IMR-90 (cell line): ENCODE measurements around the gene MSI2. TPM values are rescaled to one million over a fixed set of nuclear protein-coding genes. Genes with fewer than 3 reads are reported as not detected.

Experiments
- ATAC-seq: fragments of 200-7000 bp; cut with Tn5 transposase; 2 replicates; pipeline ENCODE4 v1.9.1; 2020; ENCODE audit warnings: low read depth, mild to moderate bottlenecking, moderate library complexity
- BruUV-seq: library from RNA; stranded (reverse); fragments of 400-500 nt; replicated peaks from 2 replicates; lab custom pipeline; 2021; lab: Mats Ljungman, UMichigan
- CTCF ChIA-PET: fragments of 300-600 bp; formaldehyde crosslinking; extraction: SDS; loops from one replicate; lab custom pipeline; 2021; ENCODE audit warnings: antibody characterized with exemption; lab: Yijun Ruan, JAX
- POLR2A ChIA-PET: fragments of 300-600 bp; sonication (Branson Sonifier 250); formaldehyde crosslinking; loops from one replicate; lab custom pipeline; 2022; ENCODE audit warnings: antibody characterized with exemption; ENCODE audit not compliant: unreplicated experiment; lab: Charles Lee
- DNase-seq: peaks from one replicate; pipeline ENCODE4 v3.0.0; 2013
- H2AFZ ChIP-seq: replicated peaks from 2 replicates; pipeline ENCODE3; 2013; ENCODE audit warnings: low read length, mild to moderate bottlenecking; ENCODE audit not compliant: poor library complexity
- H2AK5ac ChIP-seq: 2 replicates; pipeline ENCODE4 v1.6.1; 2013; ENCODE audit warnings: low read depth, low read length, inconsistent platforms
- H2AK9ac ChIP-seq: replicated peaks from 2 replicates; pipeline ENCODE3; 2013; ENCODE audit warnings: mild to moderate bottlenecking, low read depth, low read length, moderate library complexity; ENCODE audit not compliant: poor library complexity
- H2BK120ac ChIP-seq: 2 replicates; pipeline ENCODE4 v1.6.1; 2013; ENCODE audit warnings: low read depth, low read length, inconsistent platforms
- H2BK15ac ChIP-seq: 3 replicates; pipeline ENCODE4 v1.6.1; 2013; ENCODE audit warnings: low read depth, low read length, inconsistent platforms
- H2BK20ac ChIP-seq: 2 replicates; pipeline ENCODE4 v1.6.1; 2013; ENCODE audit warnings: low read depth, mild to moderate bottlenecking, inconsistent platforms, low read length, moderate library complexity
- H2BK5ac ChIP-seq: 2 replicates; pipeline ENCODE4 v1.6.1; 2013; ENCODE audit warnings: mild to moderate bottlenecking, low read depth, low read length, inconsistent platforms; ENCODE audit not compliant: poor library complexity, severe bottlenecking
- H3K14ac ChIP-seq: replicated peaks from 2 replicates; pipeline ENCODE4 v1.6.1; 2013; ENCODE audit warnings: low read depth, low read length, inconsistent platforms
- H3K18ac ChIP-seq: 2 replicates; pipeline ENCODE4 v1.6.1; 2013; ENCODE audit warnings: low read depth, low read length, control low read depth
- H3K23ac ChIP-seq: 2 replicates; pipeline ENCODE4 v1.6.1; 2013; ENCODE audit warnings: low read depth, low read length, inconsistent platforms
- H3K27ac ChIP-seq: 2 replicates; pipeline ENCODE4 v1.5.1; 2013; ENCODE audit warnings: mild to moderate bottlenecking, control low read depth, low read length; ENCODE audit not compliant: insufficient read depth
- H3K27me3 ChIP-seq: 2 replicates; pipeline ENCODE4 v1.6.1; 2013; ENCODE audit warnings: low read length; ENCODE audit not compliant: control insufficient read depth, insufficient read depth
- H3K36me3 ChIP-seq: 2 replicates; pipeline ENCODE4 v1.6.1; 2013; ENCODE audit warnings: low read length, mixed read lengths; ENCODE audit not compliant: control insufficient read depth, insufficient read depth
- H3K4ac ChIP-seq: 2 replicates; pipeline ENCODE4 v1.6.1; 2013; ENCODE audit warnings: low read depth, low read length, inconsistent platforms
- H3K4me1 ChIP-seq: 2 replicates; pipeline ENCODE4 v1.6.1; 2013; ENCODE audit warnings: low read length, mixed read lengths; ENCODE audit not compliant: control insufficient read depth, insufficient read depth
- H3K4me2 ChIP-seq: 2 replicates; pipeline ENCODE4 v1.6.1; 2013; ENCODE audit warnings: low read depth, mild to moderate bottlenecking, control low read depth, low read length, moderate library complexity
- H3K4me3 ChIP-seq: 2 replicates; pipeline ENCODE4 v1.5.1; 2013; ENCODE audit warnings: low read depth, mild to moderate bottlenecking, control low read depth, low read length, moderate library complexity; ENCODE audit not compliant: insufficient read depth
- H3K56ac ChIP-seq: 2 replicates; pipeline ENCODE4 v1.6.1; 2013; ENCODE audit warnings: low read length, inconsistent platforms; ENCODE audit not compliant: insufficient read depth; ENCODE audit errors: extremely low read depth
- H3K79me1 ChIP-seq, 2 experiments: 2 replicates each; pipeline ENCODE4 v1.6.1; 2013; ENCODE audit warnings: low read length in 2 of 2, inconsistent platforms in 1 of 2, low read depth in 1 of 2
- H3K9ac ChIP-seq: 2 replicates; pipeline ENCODE4 v1.6.1; 2013; ENCODE audit warnings: low read depth, low read length, control low read depth
- H3K9me1 ChIP-seq: 2 replicates; pipeline ENCODE4 v1.6.1; 2013; ENCODE audit warnings: low read length, inconsistent platforms; ENCODE audit not compliant: insufficient read depth
- H3K9me3 ChIP-seq: 2 replicates; pipeline ENCODE4 v1.6.1; 2013; ENCODE audit warnings: low read length; ENCODE audit not compliant: control insufficient read depth, insufficient read depth
- H4K20me1 ChIP-seq: 2 replicates; pipeline ENCODE4 v1.6.1; 2013; ENCODE audit warnings: low read length, inconsistent platforms; ENCODE audit not compliant: insufficient read depth
- H4K5ac ChIP-seq: 2 replicates; pipeline ENCODE4 v1.6.1; 2013; ENCODE audit warnings: mild to moderate bottlenecking, low read depth, low read length, control low read depth
- H4K8ac ChIP-seq, 2 experiments: 2 replicates each; pipeline ENCODE4 v1.6.1; 2013; ENCODE audit warnings: low read depth in 2 of 2, low read length in 2 of 2, control low read depth in 1 of 2, inconsistent platforms in 1 of 2
- H4K91ac ChIP-seq: 2 replicates; pipeline ENCODE4 v1.6.1; 2013; ENCODE audit warnings: low read depth, low read length, inconsistent platforms; ENCODE audit not compliant: insufficient read depth
- CHD1 ChIP-seq: IDR thresholded peaks from 2 replicates; pipeline ENCODE4 v1.6.1; 2012; ENCODE audit warnings: low read depth, low read length, improper control_type of control experiment
- CTCF ChIP-seq: conservative IDR thresholded peaks from 2 replicates; pipeline ENCODE4 v1.5.1; 2012; ENCODE audit warnings: mild to moderate bottlenecking, low read depth, low read length, improper control_type of control experiment
- ELK1 ChIP-seq: fragments of 150-350 bp; IDR thresholded peaks from 2 replicates; pipeline ENCODE4 v1.6.1; 2016; ENCODE audit warnings: low read depth, mild to moderate bottlenecking, low read length, moderate library complexity, borderline replicate concordance
- MAFK ChIP-seq: IDR thresholded peaks from 2 replicates; pipeline ENCODE4 v1.6.1; 2012; ENCODE audit warnings: low read depth, low read length, improper control_type of control experiment
- MXI1 ChIP-seq: IDR thresholded peaks from 2 replicates; pipeline ENCODE4 v1.6.1; 2012; ENCODE audit warnings: low read depth, mild to moderate bottlenecking, low read length, moderate library complexity, borderline replicate concordance
- WGBS, 2 experiments: methylation state at CpG; one replicate each; pipeline versions ENCODE4 v1.1.5 to v1.1.7; 2013; ENCODE audit warnings: missing lambda C conversion rate in 2 of 2; ENCODE audit not compliant: insufficient read length in 1 of 2; ENCODE audit errors: extremely low coverage in 2 of 2; 5-methylcytosine and 5-hydroxymethylcytosine counted together
- dilution Hi-C: fragments of 300-500 bp; cut with HindIII; formaldehyde crosslinking; loops from one replicate; pipeline ENCODE4 v1.14.3; 2018; ENCODE audit warnings: low sequenced_read_pairs; ENCODE audit not compliant: unreplicated experiment
- in situ Hi-C: fragments of 300-500 bp; cut with MboI; formaldehyde crosslinking; loops from 3 replicates; pipeline ENCODE4 v1.14.3; 2019; ENCODE audit warnings: low sequenced_read_pairs, inconsistent platforms, mixed read lengths
- intact Hi-C: fragments of 100-400 bp; cut with micrococcal nuclease; formaldehyde crosslinking; loops from 2 replicates; pipeline ENCODE4 v1.10.0; 2022
- polyA plus RNA-seq, 3 experiments: library from polyadenylated mRNA; depleted of rRNA; stranded (reverse); fragments of >200 nt; gene quantifications; 2 replicates each; pipeline ENCODE4 v1.2.3, GENCODE V29; 2012; ENCODE audit warnings: low replicate concordance in 1 of 3
- total RNA-seq: library from RNA; depleted of rRNA; stranded (reverse); fragments of >200 nt; gene quantifications from 2 replicates; pipeline ENCODE4 v1.2.3, GENCODE V29; 2012
- TF ChIP-seq, protein P1 (sequence below): fragments of 150-350 bp; IDR thresholded peaks from 2 replicates; pipeline ENCODE4 v1.6.1; 2017; ENCODE audit warnings: mild to moderate bottlenecking, antibody characterized with exemption, low read length, low read depth

Gene MSI2
- total and polyA plus RNA-seq, 2 of the 4 experiments (the other 2 are of a cell fraction), result 13.0 to 16.0 TPM

DNA sequence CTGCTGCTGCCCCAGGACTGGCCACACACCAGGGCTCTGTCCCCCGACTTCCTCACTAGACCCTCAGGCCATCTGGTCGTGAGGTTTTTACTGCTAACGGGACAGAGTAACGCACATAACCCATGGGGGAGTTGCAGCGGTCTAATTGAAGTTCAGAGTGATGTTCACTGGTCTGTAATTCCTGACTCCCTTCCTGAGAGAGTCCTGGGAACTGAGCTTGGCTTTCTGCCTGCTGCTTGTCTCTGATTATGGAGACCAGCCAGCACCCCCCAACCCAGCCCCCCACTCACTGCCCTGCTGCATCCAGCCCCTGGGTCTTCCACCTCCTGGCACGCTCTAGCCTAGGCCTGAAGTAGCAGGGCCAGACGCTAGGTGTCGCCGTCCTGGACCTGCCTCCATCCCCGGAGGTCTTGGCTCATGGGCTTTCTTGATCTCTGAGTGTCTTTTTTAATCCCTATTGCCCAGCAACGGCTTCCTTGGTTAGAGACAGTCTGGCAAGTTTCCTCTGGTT is 295.8 kb downstream of the MSI2 start:
- H3K23ac ChIP-seq, result no peak overlapping the region
- POLR2A ChIA-PET, result no interaction called here
- 13% methylated on average over 4 of the region's 11 CpGs; no CpG with 5 or more reads in 1 of the 2 experiments for WGBS, 2 experiments
- CTCF ChIA-PET, result interaction anchor here (0.6 to 1.9 kb wide), 4 partner anchors 19 to 120 kb away, joined by 3 to 5 read pairs (median 4); no protein-coding TSS in a partner anchor
- peak; percentile 37 for TF ChIP-seq CTCF
- TF ChIP-seq ELK1, result no peak
- TF ChIP-seq MXI1, result no peak
- TF ChIP-seq CHD1, result no peak
- TF ChIP-seq, protein P1, sequence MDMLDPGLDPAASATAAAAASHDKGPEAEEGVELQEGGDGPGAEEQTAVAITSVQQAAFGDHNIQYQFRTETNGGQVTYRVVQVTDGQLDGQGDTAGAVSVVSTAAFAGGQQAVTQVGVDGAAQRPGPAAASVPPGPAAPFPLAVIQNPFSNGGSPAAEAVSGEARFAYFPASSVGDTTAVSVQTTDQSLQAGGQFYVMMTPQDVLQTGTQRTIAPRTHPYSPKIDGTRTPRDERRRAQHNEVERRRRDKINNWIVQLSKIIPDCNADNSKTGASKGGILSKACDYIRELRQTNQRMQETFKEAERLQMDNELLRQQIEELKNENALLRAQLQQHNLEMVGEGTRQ, result no peak
- TF ChIP-seq MAFK, result no peak
- no peak overlapping the region for H2BK15ac ChIP-seq
- no peak overlapping the region for H2BK20ac ChIP-seq
- no peak overlapping the region for H3K56ac ChIP-seq
- H2AK9ac ChIP-seq, result no peak overlapping the region
- ATAC-seq (no peak), DNase-seq (no peak)
- no peak overlapping the region for H2BK120ac ChIP-seq
- H3K4ac ChIP-seq, result no peak overlapping the region
- H3K27me3 ChIP-seq, result no peaks in the 10 kb centered on the region
- no peak overlapping the region for H2AFZ ChIP-seq
- H4K8ac ChIP-seq, result no peak overlapping the region
- no peak overlapping the region for H4K91ac ChIP-seq
- H4K20me1 ChIP-seq, result no peaks in the 10 kb centered on the region
- dilution Hi-C loops, result no loop called here
- H3K36me3 ChIP-seq, result no peaks in the 10 kb centered on the region
- H3K4me2 ChIP-seq, result no peak overlapping the region
- in situ Hi-C loops, result no loop called here
- intact Hi-C loops, result no loop called here
- no peak overlapping the region for H3K9ac ChIP-seq
- H4K5ac ChIP-seq, result no peak overlapping the region
- H2AK5ac ChIP-seq, result no peak overlapping the region
- peaks cover 9% of the 10 kb centered on the region; the same call in 1 of the 2 replicates for H3K9me1 ChIP-seq
- H3K4me3 ChIP-seq, result no peak overlapping the region
- H3K18ac ChIP-seq, result no peak overlapping the region
- H3K9me3 ChIP-seq, result no peaks in the 10 kb centered on the region
- no peak overlapping the region for H3K27ac ChIP-seq
- no TSS peak for BruUV-seq
- H3K14ac ChIP-seq, result no peak overlapping the region
- peaks cover 10% of the 10 kb centered on the region for H3K4me1 ChIP-seq
- H3K79me1 ChIP-seq, result peaks cover 0 to 13% of the 10 kb centered on the region in 2 experiments; a peak in 1 of 4 replicates
- H2BK5ac ChIP-seq, result no peak overlapping the region
